HCT116 (cell line): ENCODE measurements around the gene GAB2. TPM values are rescaled to one million over a fixed set of nuclear protein-coding genes. Genes with fewer than 3 reads are reported as not detected.

Experiments
- ATAC-seq: fragments of 200-7000 bp; cut with Tn5 transposase; 2 replicates; pipeline ENCODE4 v1.9.1; 2020; ENCODE audit warnings: mild to moderate bottlenecking, moderate library complexity
- BruUV-seq: library from RNA; stranded (reverse); fragments of 400-500 nt; replicated peaks from 2 replicates; lab custom pipeline; 2021; lab: Mats Ljungman, UMichigan
- CTCF ChIA-PET: fragments of 300-600 bp; sonication (Branson Sonifier 250); formaldehyde crosslinking; loops from one replicate; lab custom pipeline; 2021; ENCODE audit warnings: antibody characterized with exemption; lab: Charles Lee
- POLR2A ChIA-PET: fragments of 300-600, 350-600 bp; sonication (Branson Sonifier 250); formaldehyde crosslinking; loops from one replicate; lab custom pipeline; 2021; ENCODE audit warnings: antibody characterized with exemption; lab: Charles Lee
- RAD21 ChIA-PET, 2 experiments: fragments of 300-600 bp; sonication (Branson Sonifier 250); formaldehyde crosslinking; loops; one replicate each; lab custom pipeline; 2023; ENCODE audit warnings: low total read pairs in 2 of 2; ENCODE audit not compliant: uncharacterized antibody in 2 of 2, unreplicated experiment in 2 of 2, low non-redundant PET in 1 of 2; lab: Charles Lee
- DNase-seq: peaks from one replicate; pipeline ENCODE4 v3.0.0-alpha.2; 2010; ENCODE audit warnings: low read depth, low spot score
- H2AFZ ChIP-seq: fragments of 200-600 bp; shearing (Covaris generic), sonication (generic); 2 replicates; pipeline ENCODE4 v1.6.1; 2017; ENCODE audit warnings: low read depth, mixed run types, mixed read lengths, antibody characterized with exemption, low read length; ENCODE audit not compliant: poor library complexity, severe bottlenecking
- H3K27ac ChIP-seq: 2 replicates; pipeline ENCODE4 v1.5.1; 2012; ENCODE audit warnings: low read depth, low read length
- H3K27me3 ChIP-seq: fragments of 200-600 bp; sonication (generic); 2 replicates; pipeline ENCODE4 v1.6.1; 2016; ENCODE audit warnings: mixed run types, low read length, mixed read lengths; ENCODE audit not compliant: insufficient read depth
- H3K36me3 ChIP-seq, 2 experiments: fragments of 200-500 bp in 1 of 2; fragments of 200-600 bp in 1 of 2; sonication (Bioruptor generic) in 1 of 2; sonication (generic) in 1 of 2; 2 replicates each; pipeline versions ENCODE4 v1.5.1 to v1.6.1; 2014 to 2016; ENCODE audit warnings: low read length in 2 of 2, inconsistent platforms in 1 of 2, mixed read lengths in 1 of 2, mixed run types in 1 of 2; ENCODE audit not compliant: insufficient read depth in 2 of 2, control insufficient read depth in 1 of 2
- H3K4me1 ChIP-seq, 2 experiments: fragments of 200-600 bp in 1 of 2; sonication (generic) in 1 of 2; 2 replicates each; pipeline versions ENCODE4 v1.5.1 to v1.6.1; 2012 to 2017; ENCODE audit warnings: low read length in 2 of 2, inconsistent platforms in 1 of 2, mild to moderate bottlenecking in 1 of 2, mixed read lengths in 1 of 2, mixed run types in 1 of 2, moderate library complexity in 1 of 2; ENCODE audit not compliant: insufficient read depth in 2 of 2, control insufficient read depth in 1 of 2
- H3K4me2 ChIP-seq: fragments of 200-600 bp; sonication (generic); 2 replicates; pipeline ENCODE4 v1.6.1; 2017; ENCODE audit warnings: mixed run types, low read length, mixed read lengths
- H3K4me3 ChIP-seq, 2 experiments: fragments of 200-600 bp in 1 of 2; sonication (generic) in 1 of 2; replicated peaks in 1 of 2; 2 replicates each; pipeline ENCODE4 v1.5.1; 2011 to 2016; ENCODE audit warnings: low read length in 2 of 2, control low read depth in 1 of 2, low read depth in 1 of 2, mild to moderate bottlenecking in 1 of 2, mixed read lengths in 1 of 2, mixed run types in 1 of 2
- H3K79me2 ChIP-seq: fragments of 200-600 bp; sonication (generic); 2 replicates; pipeline ENCODE4 v1.6.1; 2017; ENCODE audit warnings: mild to moderate bottlenecking, mixed run types, low read length, moderate library complexity, mixed read lengths; ENCODE audit not compliant: insufficient read depth
- H3K9ac ChIP-seq: fragments of 200-600 bp; sonication (generic); 2 replicates; pipeline ENCODE4 v1.6.1; 2016; ENCODE audit warnings: low read length, mixed read lengths
- H3K9me2 ChIP-seq: fragments of 200-600 bp; sonication (generic), shearing (Covaris generic); 2 replicates; pipeline ENCODE4 v1.6.1; 2017; ENCODE audit warnings: mixed run types, mild to moderate bottlenecking, moderate library complexity; ENCODE audit not compliant: insufficient read depth
- H3K9me3 ChIP-seq, 2 experiments: fragments of 200-500 bp in 1 of 2; fragments of 200-600 bp in 1 of 2; sonication (Bioruptor generic) in 1 of 2; sonication (generic) in 1 of 2; 2 replicates each; pipeline ENCODE4 v1.6.1; 2014 to 2017; ENCODE audit warnings: low read length in 2 of 2, mixed read lengths in 2 of 2, inconsistent platforms in 1 of 2, low read depth in 1 of 2, mild to moderate bottlenecking in 1 of 2, mixed run types in 1 of 2, moderate library complexity in 1 of 2; ENCODE audit not compliant: control insufficient read depth in 1 of 2, insufficient read depth in 1 of 2
- H4K20me1 ChIP-seq: fragments of 200-600 bp; sonication (generic), shearing (Covaris generic); 2 replicates; pipeline ENCODE4 v1.6.1; 2017; ENCODE audit warnings: mixed run types, mild to moderate bottlenecking, moderate library complexity; ENCODE audit not compliant: insufficient read depth
- CBX3 ChIP-seq: IDR thresholded peaks from 2 replicates; pipeline ENCODE4 v1.6.1; 2012; ENCODE audit warnings: low read depth
- CEBPB ChIP-seq: IDR thresholded peaks from 2 replicates; pipeline ENCODE4 v1.6.1; 2012; ENCODE audit warnings: low read depth
- EGR1 ChIP-seq: IDR thresholded peaks from 2 replicates; pipeline ENCODE4 v1.6.1; 2012; ENCODE audit warnings: low read depth
- EZH2phosphoT487 ChIP-seq: fragments of 200-600 bp; IDR thresholded peaks from 2 replicates; pipeline ENCODE4 v1.6.1; 2018; ENCODE audit warnings: antibody characterized with exemption, borderline replicate concordance
- JUND ChIP-seq: IDR thresholded peaks from 2 replicates; pipeline ENCODE4 v1.6.1; 2012
- POLR2AphosphoS5 ChIP-seq: IDR thresholded peaks from 2 replicates; pipeline ENCODE4 v1.6.1; 2011; ENCODE audit warnings: mild to moderate bottlenecking, low read depth, low read length, moderate library complexity
- RAD21 ChIP-seq: IDR thresholded peaks from 2 replicates; pipeline ENCODE4 v1.6.1; 2012; ENCODE audit warnings: low read depth, mild to moderate bottlenecking
- SIN3A ChIP-seq: IDR thresholded peaks from 2 replicates; pipeline ENCODE4 v1.6.1; 2012; ENCODE audit warnings: low read depth
- SP1 ChIP-seq: IDR thresholded peaks from 2 replicates; pipeline ENCODE4 v1.6.1; 2012; ENCODE audit warnings: low read depth
- SRF ChIP-seq: IDR thresholded peaks from 2 replicates; pipeline ENCODE4 v1.6.1; 2012; ENCODE audit warnings: low read depth
- ZFX ChIP-seq: fragments of 450-650 bp; IDR thresholded peaks from 2 replicates; pipeline ENCODE4 v1.6.1; 2017
- ZNF274 ChIP-seq: fragments of 200-500 bp; sonication (Bioruptor generic); IDR thresholded peaks from 2 replicates; pipeline ENCODE4 v1.6.1; 2014; ENCODE audit warnings: mild to moderate bottlenecking, low read depth, low read length, inconsistent platforms
- intact Hi-C: fragments of 100-400 bp; cut with micrococcal nuclease; formaldehyde crosslinking; loops from 2 replicates; pipeline ENCODE4 v1.10.0; 2022
- total RNA-seq: library from RNA; stranded (reverse); gene quantifications from one replicate; pipeline ENCODE4 v1.2.1, GENCODE V29; 2021; ENCODE audit not compliant: unreplicated experiment
- TF ChIP-seq, protein P1 (sequence below): IDR thresholded peaks from 2 replicates; pipeline ENCODE4 v1.6.1; 2012; ENCODE audit warnings: low read depth
- TF ChIP-seq, protein P2 (sequence below): IDR thresholded peaks from 2 replicates; pipeline ENCODE4 v1.6.1; 2012
- TF ChIP-seq, protein P3 (sequence below), 3 experiments: fragments of 200-600 bp in 1 of 3; sonication (generic) in 1 of 3; IDR thresholded peaks in 2 of 3; conservative IDR thresholded peaks in 1 of 3; 2 replicates each; pipeline ENCODE4 v1.5.1; 2012 to 2017; ENCODE audit warnings: low read depth in 2 of 3, low read length in 2 of 3, antibody characterized with exemption in 1 of 3, borderline replicate concordance in 1 of 3, control low read depth in 1 of 3, mild to moderate bottlenecking in 1 of 3, mixed read lengths in 1 of 3, mixed run types in 1 of 3, moderate library complexity in 1 of 3; ENCODE audit not compliant: insufficient read depth in 1 of 3
- TF ChIP-seq, protein P4 (sequence below): IDR thresholded peaks from 2 replicates; pipeline ENCODE4 v1.6.1; 2011; ENCODE audit warnings: mild to moderate bottlenecking, low read length, moderate library complexity; ENCODE audit not compliant: insufficient replicate concordance; ENCODE audit errors: extremely low read depth
- TF ChIP-seq, protein P5 (sequence below): IDR thresholded peaks from 2 replicates; pipeline ENCODE4 v1.6.1; 2012

GAB2 gene
- total RNA-seq, 1 experiment from 2014 or later = 1.9 TPM

DNA sequence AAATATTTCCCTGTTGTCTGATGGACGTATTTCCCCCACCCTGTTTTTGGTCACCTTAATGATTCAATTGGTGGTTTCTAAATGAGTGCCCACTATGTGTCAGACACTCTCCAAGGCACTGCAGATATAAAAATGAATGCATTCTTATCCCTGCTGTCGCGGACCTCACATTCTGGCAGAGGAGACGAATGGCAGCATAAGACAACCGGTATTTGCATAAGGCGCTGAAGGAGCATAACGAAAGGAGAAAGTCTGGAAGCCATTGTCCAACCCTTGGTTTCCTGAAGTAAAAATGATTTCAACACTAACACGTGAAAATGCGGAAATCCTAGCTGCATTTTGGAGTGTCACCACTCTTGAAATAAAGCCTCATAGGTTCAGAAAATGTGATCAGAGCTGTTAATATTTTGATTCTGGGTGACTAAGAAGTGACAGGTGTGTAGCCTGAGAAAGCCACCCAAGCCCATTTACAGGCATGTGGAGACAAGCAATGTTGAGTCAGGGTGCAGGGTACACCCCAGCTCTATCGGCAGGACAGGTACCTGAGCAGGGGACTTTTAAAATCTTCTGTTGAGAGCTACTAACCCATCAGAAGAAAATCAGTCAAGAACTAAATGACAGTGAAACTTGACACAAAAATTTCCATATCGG lies 10.1 kb upstream of the GAB2 start:
- BruUV-seq = no TSS peak
- Histone ChIP-seq H3K27me3 (no peaks in the 10 kb centered on the region), H3K79me2 (no peaks in the 10 kb centered on the region), H3K4me3 (no peak overlapping the region), H3K4me1 (no peaks in the 10 kb centered on the region), H3K9ac (no peak overlapping the region), H3K9me3 (no peaks in the 10 kb centered on the region), H3K36me3 (no peaks in the 10 kb centered on the region), H3K27ac (no peak overlapping the region), H2AFZ (no peak overlapping the region), H3K9me2 (no peaks in the 10 kb centered on the region), H4K20me1 (no peaks in the 10 kb centered on the region), H3K4me2 (no peak overlapping the region)
- POLR2A ChIA-PET = no interaction called here
- RAD21 ChIA-PET = no interaction called here
- ATAC-seq (no peak), DNase-seq (no peak)
- CTCF ChIA-PET = no interaction called here
- TF ChIP-seq SIN3A = no peak
- TF ChIP-seq, protein P1, sequence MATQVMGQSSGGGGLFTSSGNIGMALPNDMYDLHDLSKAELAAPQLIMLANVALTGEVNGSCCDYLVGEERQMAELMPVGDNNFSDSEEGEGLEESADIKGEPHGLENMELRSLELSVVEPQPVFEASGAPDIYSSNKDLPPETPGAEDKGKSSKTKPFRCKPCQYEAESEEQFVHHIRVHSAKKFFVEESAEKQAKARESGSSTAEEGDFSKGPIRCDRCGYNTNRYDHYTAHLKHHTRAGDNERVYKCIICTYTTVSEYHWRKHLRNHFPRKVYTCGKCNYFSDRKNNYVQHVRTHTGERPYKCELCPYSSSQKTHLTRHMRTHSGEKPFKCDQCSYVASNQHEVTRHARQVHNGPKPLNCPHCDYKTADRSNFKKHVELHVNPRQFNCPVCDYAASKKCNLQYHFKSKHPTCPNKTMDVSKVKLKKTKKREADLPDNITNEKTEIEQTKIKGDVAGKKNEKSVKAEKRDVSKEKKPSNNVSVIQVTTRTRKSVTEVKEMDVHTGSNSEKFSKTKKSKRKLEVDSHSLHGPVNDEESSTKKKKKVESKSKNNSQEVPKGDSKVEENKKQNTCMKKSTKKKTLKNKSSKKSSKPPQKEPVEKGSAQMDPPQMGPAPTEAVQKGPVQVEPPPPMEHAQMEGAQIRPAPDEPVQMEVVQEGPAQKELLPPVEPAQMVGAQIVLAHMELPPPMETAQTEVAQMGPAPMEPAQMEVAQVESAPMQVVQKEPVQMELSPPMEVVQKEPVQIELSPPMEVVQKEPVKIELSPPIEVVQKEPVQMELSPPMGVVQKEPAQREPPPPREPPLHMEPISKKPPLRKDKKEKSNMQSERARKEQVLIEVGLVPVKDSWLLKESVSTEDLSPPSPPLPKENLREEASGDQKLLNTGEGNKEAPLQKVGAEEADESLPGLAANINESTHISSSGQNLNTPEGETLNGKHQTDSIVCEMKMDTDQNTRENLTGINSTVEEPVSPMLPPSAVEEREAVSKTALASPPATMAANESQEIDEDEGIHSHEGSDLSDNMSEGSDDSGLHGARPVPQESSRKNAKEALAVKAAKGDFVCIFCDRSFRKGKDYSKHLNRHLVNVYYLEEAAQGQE = no peak
- TF ChIP-seq EGR1 = no peak
- TF ChIP-seq ZFX = no peak
- no peak for TF ChIP-seq CBX3
- TF ChIP-seq, protein P2, sequence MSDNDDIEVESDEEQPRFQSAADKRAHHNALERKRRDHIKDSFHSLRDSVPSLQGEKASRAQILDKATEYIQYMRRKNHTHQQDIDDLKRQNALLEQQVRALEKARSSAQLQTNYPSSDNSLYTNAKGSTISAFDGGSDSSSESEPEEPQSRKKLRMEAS = no peak
- TF ChIP-seq, protein P3, sequence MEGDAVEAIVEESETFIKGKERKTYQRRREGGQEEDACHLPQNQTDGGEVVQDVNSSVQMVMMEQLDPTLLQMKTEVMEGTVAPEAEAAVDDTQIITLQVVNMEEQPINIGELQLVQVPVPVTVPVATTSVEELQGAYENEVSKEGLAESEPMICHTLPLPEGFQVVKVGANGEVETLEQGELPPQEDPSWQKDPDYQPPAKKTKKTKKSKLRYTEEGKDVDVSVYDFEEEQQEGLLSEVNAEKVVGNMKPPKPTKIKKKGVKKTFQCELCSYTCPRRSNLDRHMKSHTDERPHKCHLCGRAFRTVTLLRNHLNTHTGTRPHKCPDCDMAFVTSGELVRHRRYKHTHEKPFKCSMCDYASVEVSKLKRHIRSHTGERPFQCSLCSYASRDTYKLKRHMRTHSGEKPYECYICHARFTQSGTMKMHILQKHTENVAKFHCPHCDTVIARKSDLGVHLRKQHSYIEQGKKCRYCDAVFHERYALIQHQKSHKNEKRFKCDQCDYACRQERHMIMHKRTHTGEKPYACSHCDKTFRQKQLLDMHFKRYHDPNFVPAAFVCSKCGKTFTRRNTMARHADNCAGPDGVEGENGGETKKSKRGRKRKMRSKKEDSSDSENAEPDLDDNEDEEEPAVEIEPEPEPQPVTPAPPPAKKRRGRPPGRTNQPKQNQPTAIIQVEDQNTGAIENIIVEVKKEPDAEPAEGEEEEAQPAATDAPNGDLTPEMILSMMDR (IDR thresholded peaks at IDR 0.05 in 2 of 3, conservative IDR thresholded peaks at IDR 0.05 in 1 of 3; ENCODE audit: borderline replicate concordance in 1 of 3, insufficient read depth in 1 of 3, low read depth in 2 of 3, low read length in 2 of 3) = no peak
- TF ChIP-seq EZH2phosphoT487 = no peak
- TF ChIP-seq JUND = no peak
- no peak for TF ChIP-seq CEBPB
- TF ChIP-seq ZNF274 = no peak
- TF ChIP-seq, protein P4, sequence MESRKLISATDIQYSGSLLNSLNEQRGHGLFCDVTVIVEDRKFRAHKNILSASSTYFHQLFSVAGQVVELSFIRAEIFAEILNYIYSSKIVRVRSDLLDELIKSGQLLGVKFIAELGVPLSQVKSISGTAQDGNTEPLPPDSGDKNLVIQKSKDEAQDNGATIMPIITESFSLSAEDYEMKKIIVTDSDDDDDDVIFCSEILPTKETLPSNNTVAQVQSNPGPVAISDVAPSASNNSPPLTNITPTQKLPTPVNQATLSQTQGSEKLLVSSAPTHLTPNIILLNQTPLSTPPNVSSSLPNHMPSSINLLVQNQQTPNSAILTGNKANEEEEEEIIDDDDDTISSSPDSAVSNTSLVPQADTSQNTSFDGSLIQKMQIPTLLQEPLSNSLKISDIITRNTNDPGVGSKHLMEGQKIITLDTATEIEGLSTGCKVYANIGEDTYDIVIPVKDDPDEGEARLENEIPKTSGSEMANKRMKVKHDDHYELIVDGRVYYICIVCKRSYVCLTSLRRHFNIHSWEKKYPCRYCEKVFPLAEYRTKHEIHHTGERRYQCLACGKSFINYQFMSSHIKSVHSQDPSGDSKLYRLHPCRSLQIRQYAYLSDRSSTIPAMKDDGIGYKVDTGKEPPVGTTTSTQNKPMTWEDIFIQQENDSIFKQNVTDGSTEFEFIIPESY = no peak
- no peak for TF ChIP-seq SRF
- TF ChIP-seq POLR2AphosphoS5 = no peak
- TF ChIP-seq, protein P5, sequence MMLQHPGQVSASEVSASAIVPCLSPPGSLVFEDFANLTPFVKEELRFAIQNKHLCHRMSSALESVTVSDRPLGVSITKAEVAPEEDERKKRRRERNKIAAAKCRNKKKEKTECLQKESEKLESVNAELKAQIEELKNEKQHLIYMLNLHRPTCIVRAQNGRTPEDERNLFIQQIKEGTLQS = no peak
- no peak for TF ChIP-seq RAD21
- no peak for TF ChIP-seq SP1
- intact Hi-C loops = no loop called here
